Measurements from ENCODE around the gene LYRM1.
"Not testable (repeated sequence)": the region's sequence is repeated elsewhere in the genome, so short reads cannot be mapped to it uniquely, and the experiment has no call there.

GRCh38 chr16:20945575-20945875, 45.0 kb downstream of the LYRM1 start:
- not testable (repeated sequence) for TF ChIP-seq CTCF (IDR thresholded peaks at IDR 0.05 in 4 of 5, conservative IDR thresholded peaks at IDR 0.05 in 1 of 5); POLR2A (IDR thresholded peaks at IDR 0.05)
